ENCODE results near the gene SND1.

SND1 gene

GRCh38 chr7:128139406-128139805 is 487.4 kb downstream of the SND1 start:
- DNase-seq (ENCODE audit: low read depth): no peak

DNA sequence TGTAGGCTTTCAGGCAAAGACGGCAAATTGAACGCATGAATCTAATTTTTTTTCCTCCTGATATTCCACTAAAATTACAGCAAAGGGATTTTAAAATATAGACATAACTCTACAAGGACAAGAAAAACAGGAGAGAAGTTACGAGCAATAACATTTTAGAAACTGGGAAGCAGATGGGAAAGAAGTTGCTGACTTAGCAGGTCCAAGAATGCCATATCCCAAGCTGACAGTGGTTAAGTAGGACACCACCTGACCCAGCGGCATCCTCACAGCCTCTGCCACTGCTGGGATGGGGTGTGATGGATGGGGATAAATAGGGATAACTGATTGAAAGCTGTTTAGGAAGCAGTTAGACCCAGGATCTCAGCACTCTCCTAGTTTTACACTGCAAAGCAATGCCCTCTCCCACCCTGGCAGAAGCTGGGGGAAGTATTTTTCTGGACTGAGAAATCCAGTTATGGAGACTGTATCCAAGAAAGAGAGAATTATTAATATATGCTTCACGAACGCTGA is 489.7 kb downstream of the SND1 start:
- DNase-seq (ENCODE audit: low read depth): no peak
